ENCODE measurements around the gene TST.

Gene TST

GRCh38 chr22:36979016-36979910 is 40.0 kb downstream of the TST start:
- DNase-seq: no peak

GRCh38 chr22:36977947-36978660 is 41.1 kb downstream of the TST start:
- peak; percentile 93 for DNase-seq

- DNase-seq: peak; percentile 63
Observed at GRCh38 chr22:36977401-36977861, 41.8 kb downstream of the TST start.

GRCh38 chr22:36976606-36977005 is 42.6 kb downstream of the TST start:
- DNase-seq: no peak

GRCh38 chr22:36971341-36972125 is 47.7 kb downstream of the TST start:
- no peak for DNase-seq

DNA sequence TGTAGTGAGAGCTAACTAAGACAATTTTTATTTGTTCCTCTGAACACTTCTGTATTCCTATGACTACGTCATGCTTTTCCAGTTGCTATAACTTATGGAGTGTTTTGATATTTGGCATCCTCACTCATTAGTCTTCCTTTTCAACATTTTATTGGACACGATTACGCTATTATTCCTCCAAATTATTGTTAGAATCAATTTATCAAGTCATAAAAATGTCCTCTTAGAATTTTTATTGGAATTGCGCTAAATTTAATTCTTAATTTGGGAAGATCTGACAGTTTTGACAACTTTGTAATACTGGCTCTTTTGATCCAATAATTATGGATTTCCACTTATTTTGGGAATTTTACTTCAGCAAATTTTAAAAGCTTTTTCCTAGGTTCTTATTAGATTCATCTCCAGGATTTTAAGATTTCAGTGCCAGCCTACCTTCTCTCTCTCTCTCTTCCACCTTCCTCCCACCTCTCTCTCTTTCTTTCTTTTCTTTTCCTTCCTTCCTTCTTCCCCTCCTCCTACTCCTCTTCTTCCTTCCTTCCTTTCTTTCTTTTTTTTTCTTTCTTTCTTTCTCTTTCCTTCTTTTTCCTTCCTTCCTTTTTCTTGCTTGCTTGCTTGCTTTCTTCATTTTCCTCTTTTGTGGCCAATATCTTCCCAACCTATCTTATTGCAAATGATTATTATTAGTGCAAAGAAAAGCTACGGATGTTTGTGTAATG is 50.8 kb downstream of the TST start:
- no peak for DNase-seq

- no peak for DNase-seq
Observed at GRCh38 chr22:36966851-36967540, 52.3 kb downstream of the TST start.

DNA sequence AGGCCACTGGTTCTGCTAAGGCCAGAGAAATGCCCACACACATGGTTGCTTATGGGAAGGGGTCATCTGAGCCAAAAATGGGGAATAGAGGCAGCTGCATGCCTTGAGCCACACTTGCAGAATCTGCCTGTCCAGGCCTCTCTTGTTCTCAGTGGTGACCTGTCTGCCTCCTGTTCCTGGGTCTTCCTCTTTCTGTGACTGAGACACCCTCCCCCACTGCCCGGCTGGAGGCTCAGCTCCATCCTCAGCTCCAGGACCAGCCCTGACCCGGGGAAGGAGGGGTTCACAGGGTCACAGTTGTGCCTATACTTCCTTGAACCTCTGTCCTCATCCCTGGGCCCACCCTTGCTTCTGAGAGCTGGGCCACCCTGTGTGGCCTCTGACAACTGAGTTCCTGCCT is 53.6 kb downstream of the TST start:
- no peak for DNase-seq

- DNase-seq: no peak
Observed at GRCh38 chr22:36964106-36964505, 55.1 kb downstream of the TST start.

GRCh38 chr22:36963302-36963701 is 55.9 kb downstream of the TST start:
- no peak for DNase-seq

GRCh38 chr22:36961626-36962025 is 57.6 kb downstream of the TST start:
- DNase-seq: no peak
